ENCODE measurements around the gene VPS13D.

DNA sequence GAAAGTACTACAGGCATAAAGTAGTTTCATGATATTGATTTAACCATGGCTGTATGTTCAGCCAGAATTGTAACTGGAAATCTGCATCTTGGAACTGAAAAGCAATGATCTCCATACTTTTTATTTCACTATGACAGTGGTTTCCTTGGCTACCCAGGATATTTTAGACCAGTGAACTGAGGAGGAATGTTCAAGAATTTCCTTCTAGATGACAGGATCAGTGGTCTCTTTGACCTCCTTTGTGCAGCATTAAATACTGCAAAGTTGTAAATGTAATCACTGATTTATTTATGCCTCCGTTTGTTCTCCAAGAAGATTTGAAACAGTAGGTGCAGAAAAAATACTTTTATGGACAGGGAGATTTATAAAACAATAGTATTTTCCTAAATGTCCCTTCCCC is 39.5 kb downstream of the VPS13D start:
- TF ChIP-seq YY1 (IDR thresholded peaks at IDR 0.05) (no peak), GABPA (IDR thresholded peaks at IDR 0.05 in 1 of 2, conservative IDR thresholded peaks at IDR 0.05 in 1 of 2) (no peak), CTCF (IDR thresholded peaks at IDR 0.05; ENCODE audit: low read depth, low read length, missing input control) (no peak), ZBTB33 (IDR thresholded peaks at IDR 0.05) (no peak), REST (IDR thresholded peaks at IDR 0.05) (no peak), SP1 (IDR thresholded peaks at IDR 0.05) (no peak), HNF4A (conservative IDR thresholded peaks at IDR 0.05) (no peak)
- TF ChIP-seq, protein P1, sequence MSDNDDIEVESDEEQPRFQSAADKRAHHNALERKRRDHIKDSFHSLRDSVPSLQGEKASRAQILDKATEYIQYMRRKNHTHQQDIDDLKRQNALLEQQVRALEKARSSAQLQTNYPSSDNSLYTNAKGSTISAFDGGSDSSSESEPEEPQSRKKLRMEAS (IDR thresholded peaks at IDR 0.05), result no peak

Data from liver (tissue), 3 donors.